Activated T-helper 17 cell treated with anti-CD3 and anti-CD28 coated beads, Interleukin-2, amount 50 U/mL, for 72 hours (primary cell): ENCODE results near the gene GAS7. TPM values are rescaled to one million over a fixed set of nuclear protein-coding genes. Genes with fewer than 3 reads are reported as not detected.

Experiments
- ATAC-seq: fragments of 150-1000 bp; cut with Tn5 transposase; replicated peaks from 2 replicates; pipeline ENCODE4 v1.10.0; 2021; ENCODE audit warnings: mild to moderate bottlenecking, moderate library complexity
- H3K27ac Mint-ChIP-seq: one replicate; pipeline ENCODE4 v1.8.0; 2022; ENCODE audit warnings: mixed read lengths
- H3K27me3 Mint-ChIP-seq: one replicate; pipeline ENCODE4 v1.8.0; 2022; ENCODE audit warnings: mixed read lengths
- H3K36me3 Mint-ChIP-seq: one replicate; pipeline ENCODE4 v1.8.0; 2022; ENCODE audit warnings: low read depth, mild to moderate bottlenecking, mixed read lengths
- H3K4me1 Mint-ChIP-seq: one replicate; pipeline ENCODE4 v1.8.0; 2022; ENCODE audit warnings: mixed read lengths
- H3K4me3 Mint-ChIP-seq: one replicate; pipeline ENCODE4 v1.8.0; 2022; ENCODE audit warnings: mild to moderate bottlenecking, mixed read lengths
- H3K9me3 Mint-ChIP-seq: one replicate; pipeline ENCODE4 v1.8.0; 2022; ENCODE audit warnings: mixed read lengths
- total RNA-seq, 2 donors: library from RNA; stranded (reverse); gene quantifications; one replicate each; pipeline ENCODE4 v1.2.3, GENCODE V29; 2022

Gene GAS7
- total RNA-seq, 2 donors from 2014 or later, result 0.42 to 0.43 TPM

GRCh38 chr17:10211666-10212065 is 13.3 kb upstream of the GAS7 start:
- Mint-ChIP-seq H3K27me3 (no peaks in the 10 kb centered on the region), H3K36me3 (no peaks in the 10 kb centered on the region), H3K4me1 (no peaks in the 10 kb centered on the region)

GRCh38 chr17:10210151-10210574 is 11.8 kb upstream of the GAS7 start:
- Mint-ChIP-seq H3K36me3 (no peaks in the 10 kb centered on the region), H3K4me3 (no peak overlapping the region), H3K4me1 (no peaks in the 10 kb centered on the region), H3K27ac (no peak overlapping the region), H3K27me3 (no peaks in the 10 kb centered on the region), H3K9me3 (peaks cover 14% of the 10 kb centered on the region)
- ATAC-seq, result no peak

More at GRCh38 chr17:10211666-10212065, 13.3 kb upstream of the GAS7 start:
- Mint-ChIP-seq H3K4me3 (no peak overlapping the region), H3K27ac (no peak overlapping the region), H3K9me3 (peaks cover 5% of the 10 kb centered on the region)
- ATAC-seq, result no peak

- peaks cover 14% of the 10 kb centered on the region for H3K9me3 Mint-ChIP-seq
- H3K27ac Mint-ChIP-seq, result no peak overlapping the region
- H3K4me1 Mint-ChIP-seq, result no peaks in the 10 kb centered on the region
- H3K36me3 Mint-ChIP-seq, result no peaks in the 10 kb centered on the region
- no peaks in the 10 kb centered on the region for H3K27me3 Mint-ChIP-seq
- no peak for ATAC-seq
- H3K4me3 Mint-ChIP-seq, result no peak overlapping the region
Observed at GRCh38 chr17:10208604-10209193, 10.3 kb upstream of the GAS7 start.

GRCh38 chr17:10207153-10207552 is 8.7 kb upstream of the GAS7 start:
- H3K27ac Mint-ChIP-seq, result no peak overlapping the region
- no peak for ATAC-seq

GRCh38 chr17:10205549-10206185 is 7.3 kb upstream of the GAS7 start:
- no peaks in the 10 kb centered on the region for H3K4me1 Mint-ChIP-seq
- H3K9me3 Mint-ChIP-seq, result peaks cover 14% of the 10 kb centered on the region
- no peak for ATAC-seq
- no peak overlapping the region for H3K4me3 Mint-ChIP-seq
- no peak overlapping the region for H3K27ac Mint-ChIP-seq
- H3K27me3 Mint-ChIP-seq, result peaks cover 3% of the 10 kb centered on the region
- no peaks in the 10 kb centered on the region for H3K36me3 Mint-ChIP-seq

More at GRCh38 chr17:10207153-10207552, 8.7 kb upstream of the GAS7 start:
- Mint-ChIP-seq H3K4me3 (no peak overlapping the region), H3K9me3 (peaks cover 14% of the 10 kb centered on the region), H3K36me3 (no peaks in the 10 kb centered on the region), H3K4me1 (no peaks in the 10 kb centered on the region), H3K27me3 (no peaks in the 10 kb centered on the region)

- H3K27ac Mint-ChIP-seq, result no peak overlapping the region
- no peak for ATAC-seq
- no peak overlapping the region for H3K4me3 Mint-ChIP-seq
- peaks cover 9% of the 10 kb centered on the region for H3K9me3 Mint-ChIP-seq
- no peaks in the 10 kb centered on the region for H3K4me1 Mint-ChIP-seq
- H3K36me3 Mint-ChIP-seq, result no peaks in the 10 kb centered on the region
- peaks cover 18% of the 10 kb centered on the region for H3K27me3 Mint-ChIP-seq
Observed at GRCh38 chr17:10201680-10202079, 3.3 kb upstream of the GAS7 start.

GRCh38 chr17:10200645-10201044 is 2.2 kb upstream of the GAS7 start:
- ATAC-seq, result no peak
- Mint-ChIP-seq H3K27ac (no peak overlapping the region), H3K4me1 (no peaks in the 10 kb centered on the region), H3K9me3 (peaks cover 5% of the 10 kb centered on the region), H3K36me3 (no peaks in the 10 kb centered on the region), H3K4me3 (no peak overlapping the region), H3K27me3 (peaks cover 24% of the 10 kb centered on the region)

GRCh38 chr17:10200016-10200415 is 1.6 kb upstream of the GAS7 start:
- Mint-ChIP-seq H3K27me3 (peaks cover 24% of the 10 kb centered on the region), H3K9me3 (no peaks in the 10 kb centered on the region), H3K27ac (no peak overlapping the region), H3K4me1 (no peaks in the 10 kb centered on the region), H3K36me3 (no peaks in the 10 kb centered on the region), H3K4me3 (peak overlapping the region; percentile 3)
- ATAC-seq, result no peak

GRCh38 chr17:10197721-10198508 is 491 bp downstream of the GAS7 start:
- H3K27ac Mint-ChIP-seq, result no peak overlapping the region
- ATAC-seq, result no peak
- H3K4me3 Mint-ChIP-seq, result no peak overlapping the region

GRCh38 chr17:10197362-10197720 is 1.1 kb downstream of the GAS7 start:
- H3K27ac Mint-ChIP-seq, result no peak overlapping the region
- no peaks in the 10 kb centered on the region for H3K36me3 Mint-ChIP-seq
- H3K4me3 Mint-ChIP-seq, result no peak overlapping the region
- ATAC-seq, result no peak
- H3K4me1 Mint-ChIP-seq, result no peaks in the 10 kb centered on the region
- H3K27me3 Mint-ChIP-seq, result peaks cover 24% of the 10 kb centered on the region
- peaks cover 11% of the 10 kb centered on the region for H3K9me3 Mint-ChIP-seq

More at GRCh38 chr17:10197721-10198508, 491 bp downstream of the GAS7 start:
- Mint-ChIP-seq H3K36me3 (no peaks in the 10 kb centered on the region), H3K4me1 (no peaks in the 10 kb centered on the region), H3K27me3 (peaks cover 24% of the 10 kb centered on the region), H3K9me3 (peaks cover 11% of the 10 kb centered on the region)

GRCh38 chr17:10196941-10197340 is 1.5 kb downstream of the GAS7 start:
- H3K9me3 Mint-ChIP-seq, result peaks cover 11% of the 10 kb centered on the region
- H3K36me3 Mint-ChIP-seq, result no peaks in the 10 kb centered on the region
- H3K27ac Mint-ChIP-seq, result no peak overlapping the region
- no peaks in the 10 kb centered on the region for H3K4me1 Mint-ChIP-seq
- H3K27me3 Mint-ChIP-seq, result peaks cover 24% of the 10 kb centered on the region
- no peak overlapping the region for H3K4me3 Mint-ChIP-seq
- no peak for ATAC-seq

- Mint-ChIP-seq H3K27me3 (peaks cover 24% of the 10 kb centered on the region), H3K36me3 (no peaks in the 10 kb centered on the region), H3K9me3 (peaks cover 11% of the 10 kb centered on the region), H3K4me3 (no peak overlapping the region), H3K27ac (no peak overlapping the region), H3K4me1 (no peaks in the 10 kb centered on the region)
- ATAC-seq, result no peak
Observed at GRCh38 chr17:10196384-10196895, 2.0 kb downstream of the GAS7 start.

- no peak for ATAC-seq
- Mint-ChIP-seq H3K9me3 (peaks cover 11% of the 10 kb centered on the region), H3K4me3 (no peak overlapping the region), H3K4me1 (no peaks in the 10 kb centered on the region), H3K36me3 (no peaks in the 10 kb centered on the region), H3K27ac (no peak overlapping the region), H3K27me3 (peaks cover 19% of the 10 kb centered on the region)
Observed at GRCh38 chr17:10195090-10195805, 3.2 kb downstream of the GAS7 start.

- Mint-ChIP-seq H3K27me3 (peaks cover 9% of the 10 kb centered on the region), H3K27ac (no peak overlapping the region), H3K9me3 (peaks cover 11% of the 10 kb centered on the region)
Observed at GRCh38 chr17:10193632-10194031, 4.8 kb downstream of the GAS7 start.

More at GRCh38 chr17:10193632-10194031, 4.8 kb downstream of the GAS7 start:
- Mint-ChIP-seq H3K36me3 (no peaks in the 10 kb centered on the region), H3K4me1 (no peaks in the 10 kb centered on the region), H3K4me3 (no peak overlapping the region)
- ATAC-seq, result no peak
